ENCODE results near the gene HYAL1. TPM values are rescaled to one million over a fixed set of nuclear protein-coding genes. Genes with fewer than 3 reads are reported as not detected.
A peak's percentile ranks its signal among the peaks of the same experiment; 100 is the strongest.

HYAL1 gene
- total RNA-seq, 4 donors from 2014 or later = 16.5 to 26.5 (median 20.8) TPM

GRCh38 chr3:50269460-50269859, 33.9 kb downstream of the HYAL1 start:
- H3K4me1 ChIP-seq = peaks cover 0 to 100% (median 72%) of the 10 kb centered on the region in 4 donors
- H3K27me3 ChIP-seq = no peaks in the 10 kb centered on the region
- H3K27ac ChIP-seq = peak overlapping the region; percentile 85 to 98 (median 97)
- H3K9me3 ChIP-seq = no peaks in the 10 kb centered on the region
- H3K36me3 ChIP-seq = no peaks in the 10 kb centered on the region
- DNase-seq (ENCODE audit: low spot score in 2 of 2) = no peak
- H3K4me3 ChIP-seq = peak overlapping the region; percentile 45 to 63 (median 48)
- TF ChIP-seq, protein P1, sequence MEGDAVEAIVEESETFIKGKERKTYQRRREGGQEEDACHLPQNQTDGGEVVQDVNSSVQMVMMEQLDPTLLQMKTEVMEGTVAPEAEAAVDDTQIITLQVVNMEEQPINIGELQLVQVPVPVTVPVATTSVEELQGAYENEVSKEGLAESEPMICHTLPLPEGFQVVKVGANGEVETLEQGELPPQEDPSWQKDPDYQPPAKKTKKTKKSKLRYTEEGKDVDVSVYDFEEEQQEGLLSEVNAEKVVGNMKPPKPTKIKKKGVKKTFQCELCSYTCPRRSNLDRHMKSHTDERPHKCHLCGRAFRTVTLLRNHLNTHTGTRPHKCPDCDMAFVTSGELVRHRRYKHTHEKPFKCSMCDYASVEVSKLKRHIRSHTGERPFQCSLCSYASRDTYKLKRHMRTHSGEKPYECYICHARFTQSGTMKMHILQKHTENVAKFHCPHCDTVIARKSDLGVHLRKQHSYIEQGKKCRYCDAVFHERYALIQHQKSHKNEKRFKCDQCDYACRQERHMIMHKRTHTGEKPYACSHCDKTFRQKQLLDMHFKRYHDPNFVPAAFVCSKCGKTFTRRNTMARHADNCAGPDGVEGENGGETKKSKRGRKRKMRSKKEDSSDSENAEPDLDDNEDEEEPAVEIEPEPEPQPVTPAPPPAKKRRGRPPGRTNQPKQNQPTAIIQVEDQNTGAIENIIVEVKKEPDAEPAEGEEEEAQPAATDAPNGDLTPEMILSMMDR (IDR thresholded peaks at IDR 0.05) = no peak
- TF ChIP-seq EP300 (IDR thresholded peaks at IDR 0.05) (no peak), POLR2A (IDR thresholded peaks at IDR 0.05) (no peak)
- 38 to 41% methylated on average over 4 of the region's 4 CpGs for WGBS, 2 donors

- Histone ChIP-seq H3K9me3 (no peaks in the 10 kb centered on the region), H3K36me3 (no peaks in the 10 kb centered on the region), H3K27ac (peak within 1 kb of the TSS; percentile 85 to 98 (median 97)), H3K27me3 (no peaks in the 10 kb centered on the region), H3K4me3 (peak within 1 kb of the TSS; percentile 45 to 63 (median 48)), H3K4me1 (peaks cover 0 to 100% (median 72%) of the 10 kb centered on the region in 4 donors)
- 13 to 18% methylated on average over 16 to 19 of the region's 21 CpGs for WGBS, 2 donors
- DNase-seq (ENCODE audit: low spot score in 2 of 2) = peak in 1 of 2 donors; percentile 59
- TF ChIP-seq, protein P1 (IDR thresholded peaks at IDR 0.05) = peak in 1 of 5 experiments; percentile 14
- peak; percentile 48 to 54 for TF ChIP-seq POLR2A (IDR thresholded peaks at IDR 0.05)
- TF ChIP-seq EP300 (IDR thresholded peaks at IDR 0.05) = peak; percentile 8 to 96
These were observed 34.5 kb downstream of the HYAL1 start, which contains the start of gene SEMA3B for GRCh38 chr3:50268703-50269451. TSS of gene SEMA3B (plus strand) at chr3:50269147. CDS start at chr3:50269241, 94 bp downstream.

DNA sequence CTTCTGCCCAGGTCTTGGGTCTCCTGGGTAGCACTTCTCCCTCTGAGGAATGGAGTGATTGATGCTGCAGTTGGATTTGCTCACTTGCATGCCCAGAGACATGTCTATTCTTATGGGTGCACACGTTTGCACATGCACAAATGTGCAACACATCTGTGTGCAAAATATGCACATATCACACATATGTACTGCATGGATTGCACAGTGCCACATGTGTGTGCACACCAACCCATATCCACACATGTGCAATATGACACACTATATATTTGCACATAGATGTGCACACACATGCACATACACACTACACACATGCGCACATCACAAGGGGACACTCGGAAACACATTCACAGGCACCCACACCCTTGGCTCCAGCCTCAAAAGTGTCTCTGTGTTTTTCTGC, 35.1 kb downstream of the HYAL1 start:
- no peak for TF ChIP-seq EP300 (IDR thresholded peaks at IDR 0.05)
- TF ChIP-seq, protein P1 (IDR thresholded peaks at IDR 0.05) = no peak
- no peak for TF ChIP-seq POLR2A (IDR thresholded peaks at IDR 0.05)
- Histone ChIP-seq H3K27me3 (no peaks in the 10 kb centered on the region), H3K4me1 (peaks cover 0 to 100% (median 73%) of the 10 kb centered on the region in 4 donors), H3K4me3 (peak overlapping the region in 2 of 4 donors; percentile 38 to 63), H3K9me3 (no peaks in the 10 kb centered on the region), H3K27ac (peak overlapping the region; percentile 85 to 98 (median 97)), H3K36me3 (no peaks in the 10 kb centered on the region)
- no peak for DNase-seq (ENCODE audit: low spot score in 2 of 2)
- WGBS, 2 donors = 17 to 27% methylated on average over 3 of the region's 3 CpGs

- Histone ChIP-seq H3K36me3 (no peaks in the 10 kb centered on the region), H3K9me3 (no peaks in the 10 kb centered on the region), H3K27ac (peak overlapping the region; percentile 85 to 98 (median 97)), H3K4me1 (peaks cover 0 to 100% (median 73%) of the 10 kb centered on the region in 4 donors), H3K4me3 (peak overlapping the region; percentile 30 to 63 (median 44)), H3K27me3 (no peaks in the 10 kb centered on the region)
- peak; percentile 53 to 59 for DNase-seq (ENCODE audit: low spot score in 2 of 2)
- TF ChIP-seq EP300 (IDR thresholded peaks at IDR 0.05) (peak; percentile 45 to 77), POLR2A (IDR thresholded peaks at IDR 0.05) (peak in 1 of 2 donors; percentile 62)
- TF ChIP-seq, protein P1 (IDR thresholded peaks at IDR 0.05) = peak in 1 of 5 experiments; percentile 12
- WGBS, 2 donors = 10 to 16% methylated on average over 5 to 17 of the region's 22 CpGs
These were observed 36.0 kb downstream of the HYAL1 start for GRCh38 chr3:50267280-50267913.

All from tibial nerve (tissue), 4 donors.